Neural progenitor cell (in vitro differentiated cells): ENCODE data around the gene ZAP70. TPM values are rescaled to one million over a fixed set of nuclear protein-coding genes. Genes with fewer than 3 reads are reported as not detected.

Experiments
- DNase-seq: peaks from one replicate; pipeline ENCODE4 v3.0.0-alpha.2; 2016; ENCODE audit warnings: low spot score
- H2AFZ ChIP-seq: fragments of 200-600 bp; sonication (generic); replicated peaks from 2 replicates; pipeline ENCODE4 v1.6.1; 2016; ENCODE audit warnings: antibody characterized with exemption
- H3F3A ChIP-seq: fragments of 200-600 bp; sonication (generic); 2 replicates; pipeline ENCODE4 v1.6.1; 2016; ENCODE audit warnings: antibody characterized with exemption, low read depth
- H3K27ac ChIP-seq: fragments of 200-600 bp; sonication (generic); 2 replicates; pipeline ENCODE4 v1.5.1; 2016; ENCODE audit warnings: mild to moderate bottlenecking
- H3K27me3 ChIP-seq: fragments of 200-600 bp; sonication (generic); 2 replicates; pipeline ENCODE4 v1.6.1; 2016; ENCODE audit warnings: mild to moderate bottlenecking, moderate library complexity
- H3K36me3 ChIP-seq: fragments of 200-600 bp; sonication (generic); 2 replicates; pipeline ENCODE4 v1.5.1; 2016
- H3K4me1 ChIP-seq: fragments of 200-600 bp; sonication (generic); 2 replicates; pipeline ENCODE4 v1.6.1; 2016; ENCODE audit warnings: mixed run types
- H3K4me2 ChIP-seq: fragments of 200-600 bp; sonication (generic); 2 replicates; pipeline ENCODE4 v1.6.1; 2016
- H3K4me3 ChIP-seq: fragments of 200-600 bp; sonication (generic); 2 replicates; pipeline ENCODE4 v1.5.1; 2016
- H3K79me2 ChIP-seq: fragments of 200-600 bp; sonication (generic); 2 replicates; pipeline ENCODE4 v1.6.1; 2016; ENCODE audit warnings: low read depth
- H3K9ac ChIP-seq: fragments of 200-600 bp; sonication (generic); 2 replicates; pipeline ENCODE4 v1.6.1; 2016
- H3K9me3 ChIP-seq: fragments of 200-600 bp; sonication (generic); 2 replicates; pipeline ENCODE4 v1.5.1; 2016; ENCODE audit warnings: low read depth
- H4K20me1 ChIP-seq: fragments of 200-600 bp; sonication (generic); 2 replicates; pipeline ENCODE4 v1.6.1; 2016; ENCODE audit warnings: low read depth
- H3K27ac Mint-ChIP-seq: 3 replicates; pipeline ENCODE4 v1.8.0; 2021; ENCODE audit warnings: mixed read lengths
- H3K27me3 Mint-ChIP-seq: 2 replicates; pipeline ENCODE4 v1.8.0; 2022; ENCODE audit warnings: low read depth, mild to moderate bottlenecking, inconsistent platforms, moderate library complexity, mixed read lengths; ENCODE audit not compliant: insufficient read depth
- H3K36me3 Mint-ChIP-seq: 3 replicates; pipeline ENCODE4 v1.8.0; 2021; ENCODE audit warnings: mixed read lengths
- H3K4me1 Mint-ChIP-seq: 3 replicates; pipeline ENCODE4 v1.8.0; 2021; ENCODE audit warnings: mixed read lengths
- H3K4me3 Mint-ChIP-seq: 3 replicates; pipeline ENCODE4 v1.8.0; 2021; ENCODE audit warnings: mild to moderate bottlenecking, moderate library complexity, mixed read lengths
- H3K9me3 Mint-ChIP-seq: 3 replicates; pipeline ENCODE4 v1.8.0; 2020; ENCODE audit warnings: mixed read lengths
- EZH2 ChIP-seq: fragments of 200-600 bp; sonication (generic); IDR thresholded peaks from 2 replicates; pipeline ENCODE4 v1.6.1; 2017; ENCODE audit warnings: antibody characterized with exemption, mild to moderate bottlenecking, moderate library complexity
- EZH2phosphoT487 ChIP-seq: fragments of 200-600 bp; sonication (generic); IDR thresholded peaks from 2 replicates; pipeline ENCODE4 v1.6.1; 2017; ENCODE audit warnings: antibody characterized with exemption
- total RNA-seq: library from RNA; depleted of rRNA; stranded (reverse); fragments of >200 nt; gene quantifications from 2 replicates; pipeline ENCODE4 v1.2.3, GENCODE V29; 2015; ENCODE audit warnings: low replicate concordance
- TF ChIP-seq, protein P1 (sequence below): fragments of 200-600 bp; sonication (generic); IDR thresholded peaks from 2 replicates; pipeline ENCODE4 v1.5.1; 2017; ENCODE audit warnings: antibody characterized with exemption, mild to moderate bottlenecking

ZAP70 gene
- total RNA-seq, 1 donor from 2014 or later: not detected

DNA sequence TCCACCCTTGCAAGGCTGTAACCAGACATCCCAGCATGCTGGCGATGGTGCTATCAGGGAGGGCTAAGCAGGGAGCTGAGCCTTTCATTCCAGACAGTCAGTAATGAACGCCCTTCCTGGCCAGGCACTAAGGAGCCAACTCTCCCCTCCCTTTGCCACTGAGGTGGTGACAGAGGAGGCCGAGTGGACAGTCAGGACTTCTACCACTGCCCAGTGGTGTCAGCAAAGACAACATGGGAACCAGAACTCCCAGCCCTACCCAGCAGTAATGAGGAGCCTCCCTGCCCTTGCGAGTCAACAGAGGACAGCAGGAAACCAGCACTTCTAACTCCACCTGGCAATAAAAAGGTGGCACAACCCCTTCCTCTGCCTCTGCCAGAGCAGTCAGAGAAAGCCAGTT lies 68.6 kb downstream of the ZAP70 start:
- H3K36me3 Mint-ChIP-seq: peaks cover 16% of the 10 kb centered on the region

DNA sequence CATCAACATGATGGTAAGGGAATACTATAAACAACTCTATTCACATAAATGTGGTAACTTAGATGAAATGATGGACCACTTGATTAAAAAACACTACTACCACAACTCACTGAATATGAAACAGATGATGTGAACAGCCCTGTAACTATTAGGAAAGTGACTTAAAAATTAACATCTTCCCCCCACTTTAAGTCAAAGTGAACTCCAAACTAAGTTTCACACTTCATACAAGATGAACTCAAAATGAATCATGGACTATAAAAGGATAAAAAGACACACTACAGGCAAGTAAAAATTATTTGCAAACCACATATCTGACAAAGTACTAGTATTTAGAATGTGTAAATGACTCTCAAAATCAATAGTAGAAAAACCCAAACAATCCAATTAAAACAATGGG lies 71.6 kb downstream of the ZAP70 start:
- no peaks in the 10 kb centered on the region for H3K9me3 Mint-ChIP-seq
- Histone ChIP-seq H3K27me3 (no peaks in the 10 kb centered on the region), H3K9me3 (no peaks in the 10 kb centered on the region), H3K36me3 (no peaks in the 10 kb centered on the region), H3K79me2 (no peaks in the 10 kb centered on the region), H3K4me3 (no peak overlapping the region), H2AFZ (no peak overlapping the region), H3K27ac (no peak overlapping the region), H3K9ac (no peak overlapping the region), H3K4me1 (no peaks in the 10 kb centered on the region), H4K20me1 (peaks cover 5% of the 10 kb centered on the region), H3F3A (no peaks in the 10 kb centered on the region), H3K4me2 (no peak overlapping the region)
- no peak for DNase-seq
- H3K27me3 Mint-ChIP-seq: no peaks in the 10 kb centered on the region
- TF ChIP-seq EZH2phosphoT487 (no peak), EZH2 (no peak)
- TF ChIP-seq, protein P1, sequence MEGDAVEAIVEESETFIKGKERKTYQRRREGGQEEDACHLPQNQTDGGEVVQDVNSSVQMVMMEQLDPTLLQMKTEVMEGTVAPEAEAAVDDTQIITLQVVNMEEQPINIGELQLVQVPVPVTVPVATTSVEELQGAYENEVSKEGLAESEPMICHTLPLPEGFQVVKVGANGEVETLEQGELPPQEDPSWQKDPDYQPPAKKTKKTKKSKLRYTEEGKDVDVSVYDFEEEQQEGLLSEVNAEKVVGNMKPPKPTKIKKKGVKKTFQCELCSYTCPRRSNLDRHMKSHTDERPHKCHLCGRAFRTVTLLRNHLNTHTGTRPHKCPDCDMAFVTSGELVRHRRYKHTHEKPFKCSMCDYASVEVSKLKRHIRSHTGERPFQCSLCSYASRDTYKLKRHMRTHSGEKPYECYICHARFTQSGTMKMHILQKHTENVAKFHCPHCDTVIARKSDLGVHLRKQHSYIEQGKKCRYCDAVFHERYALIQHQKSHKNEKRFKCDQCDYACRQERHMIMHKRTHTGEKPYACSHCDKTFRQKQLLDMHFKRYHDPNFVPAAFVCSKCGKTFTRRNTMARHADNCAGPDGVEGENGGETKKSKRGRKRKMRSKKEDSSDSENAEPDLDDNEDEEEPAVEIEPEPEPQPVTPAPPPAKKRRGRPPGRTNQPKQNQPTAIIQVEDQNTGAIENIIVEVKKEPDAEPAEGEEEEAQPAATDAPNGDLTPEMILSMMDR: no peak
- peaks cover 10% of the 10 kb centered on the region for H3K36me3 Mint-ChIP-seq
- no peak overlapping the region for H3K4me3 Mint-ChIP-seq
- no peak overlapping the region for H3K27ac Mint-ChIP-seq
- no peaks in the 10 kb centered on the region for H3K4me1 Mint-ChIP-seq

More for the DNA sequence above, 68.6 kb downstream of the ZAP70 start:
- Mint-ChIP-seq H3K27me3 (no peaks in the 10 kb centered on the region), H3K4me1 (no peaks in the 10 kb centered on the region), H3K4me3 (no peak overlapping the region), H3K27ac (no peak overlapping the region), H3K9me3 (no peaks in the 10 kb centered on the region)
- H3K36me3 ChIP-seq: no peaks in the 10 kb centered on the region
- no peaks in the 10 kb centered on the region for H3K4me1 ChIP-seq
- DNase-seq: no peak
- TF ChIP-seq EZH2 (no peak), EZH2phosphoT487 (no peak)
- TF ChIP-seq, protein P1: no peak
- peaks cover 5% of the 10 kb centered on the region for H4K20me1 ChIP-seq
- no peak overlapping the region for H3K9ac ChIP-seq
- H2AFZ ChIP-seq: no peak overlapping the region
- H3K4me3 ChIP-seq: no peak overlapping the region
- H3K27me3 ChIP-seq: no peaks in the 10 kb centered on the region
- no peaks in the 10 kb centered on the region for H3F3A ChIP-seq
- no peak overlapping the region for H3K27ac ChIP-seq
- H3K9me3 ChIP-seq: no peaks in the 10 kb centered on the region
- no peak overlapping the region for H3K4me2 ChIP-seq
- no peaks in the 10 kb centered on the region for H3K79me2 ChIP-seq

DNA sequence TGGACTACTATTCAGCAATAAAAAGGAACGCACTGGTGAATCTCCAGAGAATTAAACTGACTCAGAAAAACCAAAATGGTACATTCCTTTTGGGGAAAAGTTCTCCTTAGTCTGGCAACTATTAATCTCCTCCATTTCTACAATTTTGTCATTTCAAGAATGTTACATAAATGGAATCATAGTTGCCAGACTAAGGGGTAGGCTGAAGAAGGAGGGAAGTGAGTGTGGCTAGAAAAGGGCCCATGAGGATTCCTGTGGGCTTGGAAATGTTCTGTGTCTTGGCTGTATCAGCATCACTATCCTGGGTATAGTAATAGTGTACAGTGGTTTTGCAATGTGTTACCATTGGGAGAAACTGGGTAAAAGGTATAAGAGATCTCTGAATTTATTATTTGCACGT lies 72.4 kb downstream of the ZAP70 start:
- peaks cover 5% of the 10 kb centered on the region for H4K20me1 ChIP-seq
- H3K27me3 ChIP-seq: no peaks in the 10 kb centered on the region
- no peaks in the 10 kb centered on the region for H3K9me3 Mint-ChIP-seq
- H3K4me1 ChIP-seq: no peaks in the 10 kb centered on the region
- H3K9me3 ChIP-seq: no peaks in the 10 kb centered on the region
- no peak overlapping the region for H3K27ac Mint-ChIP-seq
- H3K27ac ChIP-seq: no peak overlapping the region
- H3K79me2 ChIP-seq: no peaks in the 10 kb centered on the region
- peaks cover 6% of the 10 kb centered on the region for H3K36me3 Mint-ChIP-seq
- no peak overlapping the region for H3K4me3 ChIP-seq
- H3K4me2 ChIP-seq: no peak overlapping the region
- H3K9ac ChIP-seq: no peak overlapping the region
- no peaks in the 10 kb centered on the region for H3K4me1 Mint-ChIP-seq
- no peaks in the 10 kb centered on the region for H3K36me3 ChIP-seq
- TF ChIP-seq EZH2phosphoT487: no peak
- TF ChIP-seq, protein P1: no peak
- no peak for TF ChIP-seq EZH2
- no peak overlapping the region for H3K4me3 Mint-ChIP-seq
- H3F3A ChIP-seq: no peaks in the 10 kb centered on the region
- H3K27me3 Mint-ChIP-seq: no peaks in the 10 kb centered on the region
- no peak overlapping the region for H2AFZ ChIP-seq
- DNase-seq: no peak
